Cardiac fibroblast (primary cell): ENCODE data around the gene SLC9A2.

Source experiments
- DNase-seq, 2 donors: peaks; one replicate each; pipeline versions ENCODE4 v3.0.0 to v3.0.0-alpha.2; 2010; ENCODE audit warnings: low read depth in 2 of 2
- H3K4me3 ChIP-seq, 2 donors: replicated peaks in 1 of 2; 1 replicate in 1 of 2; 2 replicates in 1 of 2; pipeline ENCODE4 v1.5.1; 2011; ENCODE audit warnings: low read depth in 2 of 2, low read length in 2 of 2, mild to moderate bottlenecking in 2 of 2, moderate library complexity in 1 of 2
- TF ChIP-seq, protein P1 (sequence below): IDR thresholded peaks from one replicate; pipeline ENCODE4 v1.5.1; 2011; ENCODE audit warnings: low read depth, mild to moderate bottlenecking, low read length, inconsistent platforms

The SLC9A2 gene

DNA sequence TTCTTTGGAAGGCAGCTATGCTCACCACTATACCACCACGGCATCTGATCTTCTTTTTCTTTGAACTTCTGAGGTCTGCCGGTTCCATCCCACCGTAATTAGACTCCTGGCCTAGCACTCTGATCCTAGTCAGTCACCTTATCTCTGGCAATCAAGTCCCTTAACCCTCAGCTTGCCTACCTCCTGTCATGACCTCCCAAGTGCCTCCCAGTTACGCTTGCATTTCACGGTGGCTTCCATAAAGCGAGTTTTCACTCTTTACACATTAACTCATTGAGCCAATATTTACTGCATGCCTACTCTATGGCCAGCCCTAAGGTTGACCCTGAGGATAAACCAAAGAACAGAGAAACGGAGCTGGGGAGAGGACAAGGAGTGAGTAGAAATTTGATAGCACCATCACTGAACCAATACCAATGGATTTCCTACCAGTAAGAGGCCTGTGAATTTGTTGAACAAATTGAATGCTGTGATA lies 104.7 kb downstream of the SLC9A2 start:
- no peak for DNase-seq
- TF ChIP-seq, protein P1, sequence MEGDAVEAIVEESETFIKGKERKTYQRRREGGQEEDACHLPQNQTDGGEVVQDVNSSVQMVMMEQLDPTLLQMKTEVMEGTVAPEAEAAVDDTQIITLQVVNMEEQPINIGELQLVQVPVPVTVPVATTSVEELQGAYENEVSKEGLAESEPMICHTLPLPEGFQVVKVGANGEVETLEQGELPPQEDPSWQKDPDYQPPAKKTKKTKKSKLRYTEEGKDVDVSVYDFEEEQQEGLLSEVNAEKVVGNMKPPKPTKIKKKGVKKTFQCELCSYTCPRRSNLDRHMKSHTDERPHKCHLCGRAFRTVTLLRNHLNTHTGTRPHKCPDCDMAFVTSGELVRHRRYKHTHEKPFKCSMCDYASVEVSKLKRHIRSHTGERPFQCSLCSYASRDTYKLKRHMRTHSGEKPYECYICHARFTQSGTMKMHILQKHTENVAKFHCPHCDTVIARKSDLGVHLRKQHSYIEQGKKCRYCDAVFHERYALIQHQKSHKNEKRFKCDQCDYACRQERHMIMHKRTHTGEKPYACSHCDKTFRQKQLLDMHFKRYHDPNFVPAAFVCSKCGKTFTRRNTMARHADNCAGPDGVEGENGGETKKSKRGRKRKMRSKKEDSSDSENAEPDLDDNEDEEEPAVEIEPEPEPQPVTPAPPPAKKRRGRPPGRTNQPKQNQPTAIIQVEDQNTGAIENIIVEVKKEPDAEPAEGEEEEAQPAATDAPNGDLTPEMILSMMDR: no peak
- H3K4me3 ChIP-seq: no peak overlapping the region

DNA sequence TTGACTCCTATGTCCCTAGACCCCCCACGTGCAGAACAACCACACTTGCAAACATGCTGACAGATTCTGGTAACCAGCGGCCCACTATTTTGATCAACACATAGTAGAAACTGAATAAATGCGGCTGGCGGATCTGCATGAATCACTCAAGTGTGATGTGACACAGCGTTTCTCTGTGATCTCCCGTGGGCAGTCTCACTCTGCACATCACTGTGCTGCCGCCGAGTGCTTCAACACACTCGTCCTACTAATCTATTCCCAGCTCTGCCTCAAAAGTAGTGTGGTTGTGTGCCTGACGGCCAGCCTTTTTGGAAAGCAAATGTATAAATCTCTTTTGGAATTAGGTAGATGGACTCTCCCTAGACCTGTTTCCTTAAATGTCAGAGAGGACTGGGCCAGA lies 105.2 kb downstream of the SLC9A2 start:
- TF ChIP-seq, protein P1: no peak
- DNase-seq: no peak
- H3K4me3 ChIP-seq: no peak overlapping the region

DNA sequence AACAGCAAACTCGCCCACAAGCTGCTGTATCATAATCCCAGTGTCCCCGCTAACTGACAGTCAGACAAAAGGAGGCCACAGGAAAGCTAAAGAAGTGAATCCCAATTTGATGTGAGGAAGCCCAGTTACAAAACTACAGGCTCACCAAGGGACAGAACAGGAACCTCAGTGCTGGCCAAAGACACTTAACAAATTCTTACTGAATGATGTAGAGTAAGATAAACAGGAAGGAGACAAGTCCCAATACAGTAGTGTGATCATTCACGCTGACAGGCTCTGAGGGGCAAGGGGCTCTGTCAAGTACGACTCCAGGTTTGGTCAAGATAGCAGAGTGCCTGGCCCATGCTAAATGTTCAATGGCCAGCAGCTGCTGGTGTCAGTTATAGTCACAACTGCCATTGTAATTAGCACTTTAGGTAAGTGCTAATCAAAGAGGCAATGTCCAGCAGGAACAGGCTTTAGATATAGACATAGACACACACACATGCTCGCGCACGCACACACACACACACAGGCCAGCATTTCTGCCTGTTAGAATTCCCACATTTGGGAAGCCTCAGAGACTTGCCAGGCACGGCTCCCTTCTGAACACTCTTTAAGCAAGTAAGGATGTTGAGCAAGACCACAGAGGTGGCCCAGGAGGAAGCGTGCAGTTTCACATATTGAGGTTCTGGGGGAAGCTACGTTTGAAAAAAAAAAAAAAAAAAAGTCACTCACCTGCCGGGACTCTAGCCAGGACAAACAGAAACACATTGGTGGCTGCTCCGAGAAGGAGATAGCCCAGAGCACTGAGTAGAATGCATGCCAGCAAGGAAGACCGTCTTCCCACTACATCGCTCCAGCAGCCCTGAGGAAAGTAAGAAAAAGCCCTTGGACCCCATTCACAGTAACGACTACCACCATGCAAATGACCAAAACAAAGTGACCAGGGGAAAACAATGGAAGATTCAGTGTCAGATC lies 107.1 kb downstream of the SLC9A2 start:
- TF ChIP-seq, protein P1: no peak
- peak in 1 of 2 donors; percentile 6 for DNase-seq
- no peak overlapping the region for H3K4me3 ChIP-seq

DNA sequence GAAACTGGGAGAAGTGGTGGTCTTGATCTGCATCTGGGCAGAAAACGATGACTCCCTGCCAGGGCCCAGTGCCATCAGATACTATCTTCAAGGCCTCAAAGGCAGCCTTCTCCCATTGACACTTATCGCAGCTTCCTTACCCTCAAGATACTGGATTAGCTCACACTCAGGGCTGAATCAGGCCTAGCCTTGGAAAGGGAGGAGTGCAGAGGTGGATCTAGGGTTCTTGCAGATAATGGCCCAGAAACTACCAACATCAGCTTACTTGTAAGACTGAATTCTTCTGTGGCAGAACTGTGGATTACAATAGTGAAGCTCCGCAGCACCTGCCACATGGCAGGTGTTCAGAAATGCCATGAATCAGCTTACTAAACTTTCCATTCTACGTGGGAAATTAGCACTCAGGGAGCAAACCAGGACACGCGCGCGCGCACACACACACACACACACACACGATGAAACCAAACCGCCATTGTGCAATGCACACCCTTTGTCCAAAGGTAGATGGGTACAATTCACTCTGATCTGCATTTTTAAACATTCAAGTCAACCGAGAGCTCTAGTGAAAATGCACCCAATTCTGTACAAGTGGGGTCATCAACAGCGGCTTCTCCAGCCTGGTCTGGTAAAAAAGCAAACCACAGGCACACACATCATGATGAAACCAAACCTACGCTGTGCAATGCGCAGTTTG lies 116.2 kb downstream of the SLC9A2 start:
- DNase-seq: peak in 1 of 2 donors; percentile 11
- TF ChIP-seq, protein P1: no peak
- H3K4me3 ChIP-seq: peak overlapping the region; percentile 84 to 89

DNA sequence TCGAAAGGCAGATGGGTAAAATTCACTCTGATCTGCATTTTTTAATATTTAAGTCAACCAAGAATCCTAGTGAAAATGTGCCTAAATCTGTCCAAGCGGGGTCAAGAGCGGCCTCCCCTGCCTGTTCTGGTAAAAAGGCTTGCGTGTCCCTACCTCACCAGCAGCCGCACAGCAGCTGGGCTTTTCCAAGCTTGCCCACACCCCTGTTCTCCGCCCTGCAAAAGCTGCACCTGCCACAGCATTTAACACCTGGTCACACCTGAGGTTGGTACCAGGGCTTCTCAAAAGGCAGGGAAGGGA lies 116.7 kb downstream of the SLC9A2 start:
- H3K4me3 ChIP-seq: peak overlapping the region; percentile 84 to 89
- peak; percentile 8 to 11 for DNase-seq
- TF ChIP-seq, protein P1: no peak

DNA sequence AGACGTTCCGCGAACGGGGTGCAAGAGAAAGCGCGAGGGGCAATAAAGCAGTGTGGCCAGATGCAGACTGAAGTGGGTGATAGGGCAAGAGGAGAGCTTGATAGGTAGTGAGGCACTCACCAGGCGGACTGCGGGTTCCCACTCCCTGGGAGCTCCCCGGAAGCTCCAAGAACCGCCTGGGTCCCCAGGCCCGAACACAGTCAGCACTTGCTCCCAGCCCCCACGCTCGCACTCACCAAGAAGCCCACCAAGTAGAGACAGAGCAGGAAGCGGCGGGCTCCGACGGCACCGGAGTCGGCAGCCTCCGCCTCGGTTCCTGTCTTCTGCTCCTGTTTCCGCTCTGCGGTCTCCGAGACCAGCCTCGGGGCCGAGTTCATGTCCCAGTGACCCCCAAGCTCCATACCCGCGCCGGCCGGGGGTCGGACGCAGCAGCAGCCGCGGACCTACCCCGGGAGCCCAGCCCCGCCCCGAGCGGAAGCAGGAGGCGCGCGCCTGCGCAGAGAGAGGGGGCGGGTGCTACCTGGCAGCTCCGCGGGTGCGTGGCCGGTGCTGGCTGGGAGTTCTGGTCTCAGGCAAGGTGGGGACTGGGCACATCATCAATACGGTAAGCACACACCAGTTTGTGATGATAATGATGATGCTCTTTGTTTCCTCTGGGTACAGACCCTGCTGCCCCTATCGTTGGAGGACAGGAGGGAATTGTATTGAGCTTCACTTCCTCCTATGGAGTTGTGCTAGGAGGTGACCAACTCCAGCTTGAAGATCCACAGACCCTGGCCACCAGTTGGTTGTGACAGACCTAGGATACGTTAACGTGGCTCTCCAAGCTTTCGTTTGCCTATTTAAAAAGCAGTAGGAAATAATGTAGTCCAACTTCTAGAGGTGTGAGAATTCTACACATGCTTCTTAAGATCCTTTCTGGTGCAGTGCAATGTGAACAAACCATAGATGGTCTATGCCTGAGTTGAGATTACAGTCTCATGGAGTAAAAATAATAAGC lies 117.4 kb downstream of the SLC9A2 start:
- DNase-seq: peak; percentile 57 to 69
- TF ChIP-seq, protein P1: peak; percentile 29
- H3K4me3 ChIP-seq: peak overlapping the region; percentile 84 to 89
